Measurements from ENCODE around the gene RDH12.
"Not testable (repeated sequence)": the region's sequence is repeated elsewhere in the genome, so short reads cannot be mapped to it uniquely, and the experiment has no call there.

Gene RDH12

GRCh38 chr14:67690011-67690410, 11.7 kb upstream of the RDH12 start:
- Mint-ChIP-seq H3K4me3 (no peak overlapping the region), H3K9me3 (ENCODE audit: low read depth) (no peaks in the 10 kb centered on the region), H3K27me3 (no peaks in the 10 kb centered on the region), H3K36me3 (peaks cover 9% of the 10 kb centered on the region), H3K4me1 (ENCODE audit: low read depth) (peaks cover 20% of the 10 kb centered on the region), H3K27ac (no peak overlapping the region)

DNA sequence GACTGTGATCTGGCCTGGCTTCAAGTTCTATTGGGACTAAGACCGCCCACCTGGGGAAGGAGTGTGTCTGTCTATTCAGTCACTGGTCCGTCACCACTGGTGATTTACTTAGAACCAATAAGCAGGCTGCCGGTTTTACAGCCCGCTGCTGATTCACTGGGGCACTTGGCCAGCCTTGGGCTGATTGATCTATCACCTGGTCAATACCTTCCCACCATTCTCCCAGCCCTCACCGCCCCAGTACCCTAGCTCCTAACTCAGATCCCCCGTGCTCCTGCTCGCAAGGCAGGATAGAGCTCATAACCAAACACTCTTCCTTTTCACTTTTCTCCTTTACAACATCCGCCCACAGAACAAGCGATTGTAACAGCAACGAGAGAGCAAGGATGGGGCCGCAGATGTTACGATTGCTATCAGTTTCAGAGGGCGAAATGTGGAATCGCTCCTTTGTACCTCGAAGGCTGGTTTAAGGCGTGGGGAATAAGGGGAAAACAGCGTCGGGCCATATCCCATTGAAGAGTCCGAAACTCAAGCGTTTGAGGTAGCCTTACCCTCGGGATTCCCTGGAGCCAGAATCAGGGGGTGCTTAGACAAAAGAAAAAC, 6.8 kb upstream of the RDH12 start:
- H3K9me3 Mint-ChIP-seq (ENCODE audit: low read depth): no peaks in the 10 kb centered on the region
- H3K27me3 Mint-ChIP-seq: no peaks in the 10 kb centered on the region
- no peaks in the 10 kb centered on the region for H3K36me3 Mint-ChIP-seq
- H3K4me3 Mint-ChIP-seq: peak overlapping the region; percentile 98
- peak overlapping the region; percentile 98 for H3K27ac Mint-ChIP-seq
- peaks cover 24% of the 10 kb centered on the region for H3K4me1 Mint-ChIP-seq (ENCODE audit: low read depth)

DNA sequence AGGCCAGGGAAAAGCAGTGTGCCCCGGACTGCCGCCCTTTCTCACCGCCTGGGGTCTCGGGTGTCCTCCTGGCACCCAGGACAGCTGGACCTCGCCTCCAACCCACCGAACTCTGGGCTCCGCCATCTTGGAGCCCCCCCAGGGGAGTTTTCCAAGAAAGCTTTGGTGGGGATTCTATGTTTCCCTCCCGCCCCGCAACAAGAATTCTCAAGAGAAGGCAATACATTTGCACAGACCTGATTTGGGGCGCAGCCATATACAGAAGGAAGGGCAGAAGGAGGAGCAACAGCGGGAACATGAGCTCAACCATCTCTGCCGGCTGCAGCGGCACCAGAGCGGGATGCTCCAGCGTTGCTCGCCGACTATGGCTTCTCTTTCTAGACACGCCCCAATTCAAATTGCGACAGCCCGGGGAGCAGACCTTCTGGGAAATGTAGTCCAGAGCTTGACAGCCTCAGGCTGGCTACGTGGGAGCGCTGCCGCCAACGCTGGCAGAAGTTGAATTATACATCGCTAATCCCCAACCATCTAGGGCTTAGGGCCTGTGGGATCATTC, 6.2 kb upstream of the RDH12 start, which contains the start of gene RDH11:
TSS of gene RDH11 (minus strand) at position 371 of the 556 bp plus-strand sequence. CDS start at position 310, 61 bp downstream.
- Mint-ChIP-seq H3K36me3 (no peaks in the 10 kb centered on the region), H3K27me3 (no peaks in the 10 kb centered on the region), H3K9me3 (ENCODE audit: low read depth) (no peaks in the 10 kb centered on the region), H3K27ac (peak within 1 kb of the TSS; percentile 98), H3K4me3 (peak within 1 kb of the TSS; percentile 98), H3K4me1 (ENCODE audit: low read depth) (peaks cover 24% of the 10 kb centered on the region)

- no peaks in the 10 kb centered on the region for H3K36me3 Mint-ChIP-seq
- no peak overlapping the region for H3K27ac Mint-ChIP-seq
- no peaks in the 10 kb centered on the region for H3K9me3 Mint-ChIP-seq (ENCODE audit: low read depth)
- H3K4me1 Mint-ChIP-seq (ENCODE audit: low read depth): peaks cover 24% of the 10 kb centered on the region
- H3K4me3 Mint-ChIP-seq: no peak overlapping the region
- H3K27me3 Mint-ChIP-seq: no peaks in the 10 kb centered on the region
Measured at GRCh38 chr14:67697006-67697405, 4.7 kb upstream of the RDH12 start.

GRCh38 chr14:67698179-67698578, 3.5 kb upstream of the RDH12 start:
- Mint-ChIP-seq H3K4me1 (ENCODE audit: low read depth) (peaks cover 18% of the 10 kb centered on the region), H3K9me3 (ENCODE audit: low read depth) (no peaks in the 10 kb centered on the region), H3K27me3 (no peaks in the 10 kb centered on the region), H3K27ac (no peak overlapping the region), H3K4me3 (no peak overlapping the region), H3K36me3 (no peaks in the 10 kb centered on the region)

- H3K27ac Mint-ChIP-seq: no peak overlapping the region
- H3K9me3 Mint-ChIP-seq (ENCODE audit: low read depth): no peaks in the 10 kb centered on the region
- no peaks in the 10 kb centered on the region for H3K36me3 Mint-ChIP-seq
- no peaks in the 10 kb centered on the region for H3K27me3 Mint-ChIP-seq
- H3K4me1 Mint-ChIP-seq (ENCODE audit: low read depth): no peaks in the 10 kb centered on the region
- no peak overlapping the region for H3K4me3 Mint-ChIP-seq
Measured at GRCh38 chr14:67703997-67704396, 2.3 kb downstream of the RDH12 start.

DNA sequence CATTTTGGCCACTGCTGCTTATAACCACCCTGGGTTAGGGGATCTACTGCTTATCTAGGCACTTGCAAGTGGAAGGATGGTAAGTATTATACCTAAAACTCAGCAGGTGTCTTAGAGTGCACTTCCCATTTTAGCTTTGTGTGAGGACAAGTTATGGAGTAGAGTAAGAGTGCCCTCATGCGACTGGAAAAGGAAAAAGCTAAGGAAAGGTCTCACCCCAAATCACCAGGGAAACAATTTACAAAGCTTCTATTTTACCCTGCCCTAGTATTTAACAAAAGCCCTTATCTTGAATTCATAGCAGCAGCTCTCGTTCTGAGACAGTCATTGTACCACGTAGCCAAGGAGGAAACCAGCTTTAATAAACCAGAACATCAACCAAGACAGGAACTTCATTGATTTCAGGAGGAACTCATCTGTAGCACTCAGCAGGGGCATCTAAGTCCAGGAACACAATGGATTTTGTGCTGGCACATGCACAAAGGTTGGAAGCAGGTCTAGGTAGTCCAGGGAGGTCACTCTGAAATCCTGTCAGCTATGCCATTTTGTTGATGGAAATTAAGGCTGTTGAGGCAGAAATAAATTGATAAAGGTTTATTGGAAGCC, 2.9 kb downstream of the RDH12 start:
- H3K4me1 Mint-ChIP-seq (ENCODE audit: low read depth): no peaks in the 10 kb centered on the region
- no peak overlapping the region for H3K4me3 Mint-ChIP-seq
- H3K27ac Mint-ChIP-seq: no peak overlapping the region
- no peaks in the 10 kb centered on the region for H3K36me3 Mint-ChIP-seq
- H3K27me3 Mint-ChIP-seq: no peaks in the 10 kb centered on the region
- H3K9me3 Mint-ChIP-seq (ENCODE audit: low read depth): no peaks in the 10 kb centered on the region

DNA sequence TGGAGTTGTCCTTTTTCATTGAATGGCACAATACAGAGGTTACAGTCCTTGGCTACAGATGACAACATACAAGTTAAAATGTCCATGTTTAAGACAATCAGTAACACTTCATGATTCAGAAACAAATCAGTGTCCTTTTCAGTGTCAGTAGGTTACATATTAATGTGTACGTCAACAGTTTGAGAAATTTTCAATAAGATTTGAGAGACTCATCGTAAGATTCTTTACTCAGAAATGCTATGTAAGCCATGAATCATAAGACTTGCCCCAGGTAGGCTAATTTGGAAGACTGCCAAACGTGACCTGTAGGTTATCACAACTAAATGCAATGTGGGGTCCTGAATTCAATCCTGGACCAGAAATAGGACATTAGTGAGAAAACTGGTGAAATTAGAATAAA, 3.5 kb downstream of the RDH12 start:
- H3K27me3 Mint-ChIP-seq: no peaks in the 10 kb centered on the region
- no peak overlapping the region for H3K27ac Mint-ChIP-seq
- no peaks in the 10 kb centered on the region for H3K4me1 Mint-ChIP-seq (ENCODE audit: low read depth)
- H3K4me3 Mint-ChIP-seq: no peak overlapping the region
- peaks cover 4% of the 10 kb centered on the region for H3K9me3 Mint-ChIP-seq (ENCODE audit: low read depth)
- peaks cover 2% of the 10 kb centered on the region for H3K36me3 Mint-ChIP-seq

DNA sequence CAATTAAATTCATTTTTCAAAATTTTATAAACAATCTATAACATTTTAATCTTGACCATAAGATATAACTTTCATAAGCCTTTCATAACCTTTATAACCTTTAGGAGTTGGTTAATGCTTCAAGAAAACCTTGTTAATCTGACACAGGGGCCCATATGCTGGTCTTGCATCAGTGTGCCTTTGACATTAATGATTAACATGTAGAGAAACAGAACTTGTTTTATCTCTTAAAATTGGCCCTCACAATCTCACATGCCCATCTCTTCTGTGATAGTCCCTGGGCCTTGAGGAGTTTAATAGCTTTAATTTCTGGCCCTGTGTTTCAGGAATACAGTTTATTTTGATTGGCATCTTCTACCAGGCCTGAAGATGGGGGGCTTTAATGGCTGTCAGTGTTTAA, 7.7 kb downstream of the RDH12 start:
- not testable (repeated sequence) for H3K4me1 Mint-ChIP-seq (ENCODE audit: low read depth); H3K27me3 Mint-ChIP-seq; H3K36me3 Mint-ChIP-seq; H3K4me3 Mint-ChIP-seq; H3K27ac Mint-ChIP-seq; H3K9me3 Mint-ChIP-seq (ENCODE audit: low read depth)

- not testable (repeated sequence) for H3K27ac Mint-ChIP-seq; H3K4me3 Mint-ChIP-seq; H3K36me3 Mint-ChIP-seq; H3K27me3 Mint-ChIP-seq; H3K9me3 Mint-ChIP-seq (ENCODE audit: low read depth); H3K4me1 Mint-ChIP-seq (ENCODE audit: low read depth)
Measured at GRCh38 chr14:67709796-67710195, 8.1 kb downstream of the RDH12 start.

GRCh38 chr14:67710209-67710608, 8.5 kb downstream of the RDH12 start:
- Mint-ChIP-seq H3K4me3 (no peak overlapping the region), H3K9me3 (ENCODE audit: low read depth) (peaks cover 4% of the 10 kb centered on the region), H3K36me3 (peaks cover 2% of the 10 kb centered on the region), H3K27me3 (no peaks in the 10 kb centered on the region), H3K27ac (no peak overlapping the region), H3K4me1 (ENCODE audit: low read depth) (no peaks in the 10 kb centered on the region)

GRCh38 chr14:67717048-67717447, 15.4 kb downstream of the RDH12 start:
- Mint-ChIP-seq H3K36me3 (no peaks in the 10 kb centered on the region), H3K27me3 (peaks cover 7% of the 10 kb centered on the region), H3K9me3 (ENCODE audit: low read depth) (no peaks in the 10 kb centered on the region), H3K4me3 (no peak overlapping the region), H3K4me1 (ENCODE audit: low read depth) (no peaks in the 10 kb centered on the region), H3K27ac (no peak overlapping the region)

GRCh38 chr14:67718265-67718664, 16.6 kb downstream of the RDH12 start:
- Mint-ChIP-seq H3K27ac (no peak overlapping the region), H3K27me3 (peaks cover 14% of the 10 kb centered on the region), H3K9me3 (ENCODE audit: low read depth) (no peaks in the 10 kb centered on the region), H3K4me3 (no peak overlapping the region), H3K4me1 (ENCODE audit: low read depth) (peaks cover 1% of the 10 kb centered on the region), H3K36me3 (no peaks in the 10 kb centered on the region)

- not testable (repeated sequence) for H3K27ac Mint-ChIP-seq; H3K4me3 Mint-ChIP-seq; H3K36me3 Mint-ChIP-seq; H3K9me3 Mint-ChIP-seq (ENCODE audit: low read depth); H3K4me1 Mint-ChIP-seq (ENCODE audit: low read depth)
- H3K27me3 Mint-ChIP-seq: peaks cover 19% of the 10 kb centered on the region
Measured at GRCh38 chr14:67719385-67719784, 17.7 kb downstream of the RDH12 start.

DNA sequence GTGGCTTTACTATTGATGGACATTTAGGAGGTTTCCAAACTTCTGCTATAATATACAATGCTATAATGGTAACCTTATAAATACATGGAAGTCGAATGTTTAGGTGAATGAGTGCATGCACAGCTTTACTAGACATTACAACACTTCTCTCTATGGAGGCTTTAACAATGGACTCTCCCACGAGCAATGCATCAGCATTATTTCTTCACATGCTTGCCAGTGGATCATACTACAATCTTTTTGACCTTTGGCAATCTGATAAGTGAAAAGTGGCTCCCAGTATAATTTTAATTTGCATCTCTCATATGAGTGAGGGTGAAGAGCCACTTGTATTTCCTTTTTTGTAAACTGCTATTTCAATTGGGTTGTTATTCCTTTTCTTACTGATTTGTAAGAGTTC, 18.2 kb downstream of the RDH12 start:
- Mint-ChIP-seq H3K27ac (no peak overlapping the region), H3K4me3 (no peak overlapping the region), H3K36me3 (no peaks in the 10 kb centered on the region), H3K4me1 (ENCODE audit: low read depth) (peaks cover 1% of the 10 kb centered on the region), H3K27me3 (peaks cover 22% of the 10 kb centered on the region), H3K9me3 (ENCODE audit: low read depth) (no peaks in the 10 kb centered on the region)

DNA sequence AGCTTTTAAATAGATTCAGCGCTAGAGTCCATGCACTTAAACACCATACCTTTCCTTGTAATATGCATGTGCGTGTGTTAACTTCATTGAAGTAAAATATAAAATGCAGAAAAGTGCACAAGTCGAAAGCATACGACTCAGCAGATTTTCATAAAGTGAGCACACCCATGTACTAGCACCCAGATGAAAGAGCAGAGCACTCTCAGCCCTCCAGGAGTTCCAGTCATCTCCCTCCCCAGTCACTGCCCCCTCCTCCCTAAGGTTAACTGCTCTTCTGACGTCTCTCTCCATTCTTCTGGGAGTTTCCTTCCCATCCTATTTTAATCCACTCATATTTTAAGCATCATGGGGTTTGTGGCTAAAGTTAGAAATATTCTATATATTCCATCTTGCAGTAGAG, 20.2 kb downstream of the RDH12 start:
- Mint-ChIP-seq H3K9me3 (ENCODE audit: low read depth) (no peaks in the 10 kb centered on the region), H3K4me3 (no peak overlapping the region), H3K36me3 (peaks cover 2% of the 10 kb centered on the region), H3K27ac (no peak overlapping the region), H3K27me3 (peaks cover 29% of the 10 kb centered on the region), H3K4me1 (ENCODE audit: low read depth) (peaks cover 1% of the 10 kb centered on the region)
